ENCODE data around the gene ADIPOR2. TPM values are rescaled to one million over a fixed set of nuclear protein-coding genes. Genes with fewer than 3 reads are reported as not detected.

The ADIPOR2 gene, protein sequence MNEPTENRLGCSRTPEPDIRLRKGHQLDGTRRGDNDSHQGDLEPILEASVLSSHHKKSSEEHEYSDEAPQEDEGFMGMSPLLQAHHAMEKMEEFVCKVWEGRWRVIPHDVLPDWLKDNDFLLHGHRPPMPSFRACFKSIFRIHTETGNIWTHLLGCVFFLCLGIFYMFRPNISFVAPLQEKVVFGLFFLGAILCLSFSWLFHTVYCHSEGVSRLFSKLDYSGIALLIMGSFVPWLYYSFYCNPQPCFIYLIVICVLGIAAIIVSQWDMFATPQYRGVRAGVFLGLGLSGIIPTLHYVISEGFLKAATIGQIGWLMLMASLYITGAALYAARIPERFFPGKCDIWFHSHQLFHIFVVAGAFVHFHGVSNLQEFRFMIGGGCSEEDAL
- 31.7 and 37.4 TPM in 2 replicates for total RNA-seq

DNA sequence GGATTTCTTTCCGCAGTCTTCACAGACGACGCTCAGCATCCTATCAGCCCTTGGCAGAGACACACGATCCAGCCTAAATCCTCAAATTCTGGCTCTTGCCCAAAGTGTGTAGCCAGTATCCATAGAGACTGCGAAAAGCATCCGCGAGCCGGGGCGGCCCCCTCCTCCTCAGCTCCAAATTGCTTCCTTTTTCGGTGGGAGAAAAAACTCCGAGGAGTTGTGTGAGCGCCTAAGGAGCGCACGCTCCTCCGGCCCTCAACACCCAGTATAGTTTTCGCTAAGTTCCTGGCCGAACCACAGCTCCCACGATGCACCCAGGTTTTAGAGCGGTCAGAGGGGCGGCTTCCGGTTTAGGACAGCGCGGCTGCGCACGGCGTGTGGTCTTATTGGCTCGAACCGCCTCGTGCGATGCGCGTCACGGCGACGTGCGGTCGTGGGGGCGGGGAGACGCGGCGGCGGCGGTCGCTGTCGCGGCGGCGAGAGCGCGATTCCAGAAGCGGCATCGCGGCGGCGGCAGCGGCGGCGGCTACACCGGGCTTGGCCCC, at the start of gene ADIPOR2:
ADIPOR2 (plus strand) TSS at position 493 of the 545 bp plus-strand sequence. CDS start 63,274 bp downstream, outside the sequence.

DNA sequence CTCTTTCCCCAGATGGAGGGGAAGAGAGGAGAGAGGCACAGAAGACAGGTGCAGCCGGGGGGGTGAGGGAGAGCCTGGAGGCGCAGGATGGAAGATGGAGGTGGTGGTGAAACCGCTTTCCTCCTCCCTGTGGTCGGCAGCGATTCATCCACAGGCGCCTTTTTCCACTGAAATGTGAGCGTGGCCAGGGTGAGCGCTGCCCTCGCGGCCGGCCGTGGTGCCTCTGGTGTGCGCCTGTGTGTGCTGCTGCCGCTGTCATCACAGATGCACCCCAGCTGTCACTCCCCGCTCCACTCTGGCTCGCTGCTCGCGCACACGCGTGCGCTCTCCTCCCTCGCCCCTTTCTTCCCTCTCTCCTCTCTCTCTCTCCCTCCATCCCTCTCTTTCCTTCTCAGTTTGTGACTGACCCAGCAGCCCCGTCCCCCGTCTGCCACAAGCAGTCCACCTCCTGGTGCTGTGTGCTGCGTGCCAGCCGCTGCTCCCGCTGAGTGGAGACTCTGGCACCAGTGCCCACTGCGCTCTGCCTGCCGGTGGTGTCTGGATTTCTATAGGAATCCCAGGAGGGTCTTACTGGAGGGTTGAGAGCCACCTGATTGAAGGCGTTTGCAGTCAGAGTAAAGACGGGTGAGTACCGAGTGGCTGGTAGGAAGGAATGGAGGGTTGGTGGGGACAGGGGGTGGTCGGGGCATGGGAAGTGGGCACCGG, 129.5 kb downstream of the ADIPOR2 start, which contains the start of gene LRTM2:
LRTM2 (plus strand) TSS at position 375 of the 705 bp plus-strand sequence. CDS start 7,584 bp downstream, outside the sequence.

Other genes with a start within 250 kb of the ADIPOR2 start
- 12.5 and 14.0 TPM in 2 replicates for gene FBXL14, start 96.5 kb upstream of the ADIPOR2 start, total RNA-seq
- gene WNT5B, start 61.8 kb upstream of the ADIPOR2 start, total RNA-seq: 0.27 and 8.4 TPM in 2 replicates
- gene LRTM2, start 129.5 kb downstream of the ADIPOR2 start, total RNA-seq: not detected in 2 replicates
- 0.81 and 0.94 TPM in 2 replicates for gene CACNA2D4, start 227.6 kb downstream of the ADIPOR2 start, total RNA-seq

Measured in endothelial cell of coronary artery (primary cell).